ENCODE data around the gene MYMK. TPM values are rescaled to one million over a fixed set of nuclear protein-coding genes. Genes with fewer than 3 reads are reported as not detected.

The MYMK gene
- total and polyA plus RNA-seq, 2 of the 4 experiments (the other 2 are of a cell fraction), result not detected

- Histone ChIP-seq H3K18ac (ENCODE audit: low read depth, low read length) (no peak overlapping the region), H4K5ac (ENCODE audit: low read depth, low read length) (no peak overlapping the region), H3K4me2 (ENCODE audit: low read depth, low read length) (no peak overlapping the region), H2BK5ac (ENCODE audit: low read depth, low read length, poor library complexity, severe bottlenecking) (no peak overlapping the region), H3K9me1 (ENCODE audit: insufficient read depth, low read length) (no peaks in the 10 kb centered on the region), H2AK9ac (replicated peaks; ENCODE audit: low read depth, low read length, poor library complexity) (no peak overlapping the region), H4K20me1 (ENCODE audit: insufficient read depth, low read length) (no peaks in the 10 kb centered on the region), H3K4me3 (ENCODE audit: insufficient read depth, low read depth, low read length) (no peak overlapping the region), H2BK15ac (ENCODE audit: low read depth, low read length) (no peak overlapping the region), H3K9me3 (ENCODE audit: control insufficient read depth, insufficient read depth, low read length) (no peaks in the 10 kb centered on the region), H3K9ac (ENCODE audit: low read depth, low read length) (no peak overlapping the region), H3K4me1 (ENCODE audit: control insufficient read depth, insufficient read depth, low read length) (no peaks in the 10 kb centered on the region), H3K4ac (ENCODE audit: low read depth, low read length) (no peak overlapping the region), H3K14ac (replicated peaks; ENCODE audit: low read depth, low read length) (no peak overlapping the region), H4K8ac (ENCODE audit: low read depth in 2 of 2, low read length in 2 of 2) (no peak overlapping the region), H2AK5ac (ENCODE audit: low read depth, low read length) (no peak overlapping the region), H3K79me1 (ENCODE audit: low read depth in 1 of 2, low read length in 2 of 2) (no peaks in the 10 kb centered on the region), H3K27ac (ENCODE audit: insufficient read depth, low read length) (no peak overlapping the region), H2AFZ (replicated peaks; ENCODE audit: low read length, poor library complexity) (no peak overlapping the region), H2BK20ac (ENCODE audit: low read depth, low read length) (no peak overlapping the region), H4K91ac (ENCODE audit: insufficient read depth, low read depth, low read length) (no peak overlapping the region), H3K27me3 (ENCODE audit: control insufficient read depth, insufficient read depth, low read length) (peaks cover 69% of the 10 kb centered on the region), H3K23ac (ENCODE audit: low read depth, low read length) (no peak overlapping the region), H3K56ac (ENCODE audit: extremely low read depth, insufficient read depth, low read length) (no peak overlapping the region), H2BK120ac (ENCODE audit: low read depth, low read length) (no peak overlapping the region), H3K36me3 (ENCODE audit: control insufficient read depth, insufficient read depth, low read length) (no peaks in the 10 kb centered on the region)
- intact Hi-C loops (cut with micrococcal nuclease) (no loop called here), dilution Hi-C loops (cut with HindIII; ENCODE audit: low sequenced_read_pairs, unreplicated experiment) (no loop called here), in situ Hi-C loops (cut with MboI; ENCODE audit: low sequenced_read_pairs) (no loop called here)
- ChIA-PET POLR2A (ENCODE audit: unreplicated experiment) (no interaction called here), CTCF (no interaction called here)
- BruUV-seq (replicated peaks), result no TSS peak
- WGBS, 2 experiments (ENCODE audit: extremely low coverage in 2 of 2, insufficient read length in 1 of 2), result no CpG with 5 or more reads among the region's 5 CpGs
- TF ChIP-seq POLR2A (IDR thresholded peaks at IDR 0.05; ENCODE audit: low read depth, low read length) (no peak), CHD1 (IDR thresholded peaks at IDR 0.05; ENCODE audit: low read depth, low read length) (no peak), RFX5 (IDR thresholded peaks at IDR 0.05; ENCODE audit: low read depth, low read length) (no peak), MXI1 (IDR thresholded peaks at IDR 0.05; ENCODE audit: borderline replicate concordance, low read depth, low read length) (no peak), RCOR1 (IDR thresholded peaks at IDR 0.05; ENCODE audit: insufficient replicate concordance, low read length) (no peak), NFE2L2 (IDR thresholded peaks at IDR 0.05; ENCODE audit: low read depth, low read length) (no peak), MAZ (IDR thresholded peaks at IDR 0.05; ENCODE audit: borderline replicate concordance, low read depth, low read length) (no peak), BHLHE40 (IDR thresholded peaks at IDR 0.05; ENCODE audit: low read depth, low read length) (no peak), RAD21 (IDR thresholded peaks at IDR 0.05; ENCODE audit: low read length) (no peak), CTCF (conservative IDR thresholded peaks at IDR 0.05; ENCODE audit: low read depth, low read length) (no peak)
- TF ChIP-seq, protein P1, sequence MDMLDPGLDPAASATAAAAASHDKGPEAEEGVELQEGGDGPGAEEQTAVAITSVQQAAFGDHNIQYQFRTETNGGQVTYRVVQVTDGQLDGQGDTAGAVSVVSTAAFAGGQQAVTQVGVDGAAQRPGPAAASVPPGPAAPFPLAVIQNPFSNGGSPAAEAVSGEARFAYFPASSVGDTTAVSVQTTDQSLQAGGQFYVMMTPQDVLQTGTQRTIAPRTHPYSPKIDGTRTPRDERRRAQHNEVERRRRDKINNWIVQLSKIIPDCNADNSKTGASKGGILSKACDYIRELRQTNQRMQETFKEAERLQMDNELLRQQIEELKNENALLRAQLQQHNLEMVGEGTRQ (IDR thresholded peaks at IDR 0.05; ENCODE audit: low read depth, low read length), result no peak
- TF ChIP-seq, protein P2, sequence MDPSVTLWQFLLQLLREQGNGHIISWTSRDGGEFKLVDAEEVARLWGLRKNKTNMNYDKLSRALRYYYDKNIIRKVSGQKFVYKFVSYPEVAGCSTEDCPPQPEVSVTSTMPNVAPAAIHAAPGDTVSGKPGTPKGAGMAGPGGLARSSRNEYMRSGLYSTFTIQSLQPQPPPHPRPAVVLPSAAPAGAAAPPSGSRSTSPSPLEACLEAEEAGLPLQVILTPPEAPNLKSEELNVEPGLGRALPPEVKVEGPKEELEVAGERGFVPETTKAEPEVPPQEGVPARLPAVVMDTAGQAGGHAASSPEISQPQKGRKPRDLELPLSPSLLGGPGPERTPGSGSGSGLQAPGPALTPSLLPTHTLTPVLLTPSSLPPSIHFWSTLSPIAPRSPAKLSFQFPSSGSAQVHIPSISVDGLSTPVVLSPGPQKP (IDR thresholded peaks at IDR 0.05; ENCODE audit: borderline replicate concordance, low read depth, low read length), result no peak
- no peak for DNase-seq
- no peak for ATAC-seq (ENCODE audit: low read depth)
Observed at GRCh38 chr9:133518200-133518599, 6.6 kb downstream of the MYMK start.
